ENCODE data around the gene SLC39A2. TPM values are rescaled to one million over a fixed set of nuclear protein-coding genes. Genes with fewer than 3 reads are reported as not detected.
A peak's percentile ranks its signal among the peaks of the same experiment; 100 is the strongest.
"Not testable (repeated sequence)": the region's sequence is repeated elsewhere in the genome, so short reads cannot be mapped to it uniquely, and the experiment has no call there.

Gene SLC39A2
- total RNA-seq, 8 experiments from 2014 or later = 0.11 to 0.47 (median 0.39) TPM; not detected in 4

DNA sequence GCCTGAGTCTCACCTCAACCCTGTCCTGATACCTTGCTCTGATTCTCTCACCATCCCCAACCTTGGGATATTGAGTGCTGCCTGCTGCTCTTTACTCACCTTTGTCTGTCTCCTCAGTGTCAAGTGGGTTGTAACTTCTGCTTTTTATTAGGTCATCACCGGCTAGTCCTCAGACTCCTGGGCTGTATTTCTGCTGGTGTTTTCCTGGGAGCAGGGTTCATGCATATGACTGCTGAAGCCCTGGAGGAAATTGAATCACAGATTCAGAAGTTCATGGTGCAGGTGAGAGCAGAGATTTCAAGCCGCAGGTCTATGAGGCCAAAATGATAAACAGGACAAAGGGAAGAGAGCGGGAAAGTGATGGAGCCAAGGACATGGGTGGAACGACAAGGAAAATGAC lies 498 bp downstream of the SLC39A2 start:
- no peak for ATAC-seq (replicated peaks in 6 of 8)
- Histone ChIP-seq H3K4me3 (no peak overlapping the region), H3K4me1 (replicated peaks in 1 of 2) (no peaks in the 10 kb centered on the region), H3K27ac (no peak overlapping the region)
- 50 to 100% (median 83%) methylated on average over 1 to 4 of the region's 4 CpGs; no CpG with 5 or more reads in 1 of the 10 experiments for WGBS, 10 experiments
- in situ Hi-C loops (cut with MboI; ENCODE audit: low pct_unique_long_range_greater_than_20kb in 2 of 9, low sequenced_read_pairs in 9 of 9, unreplicated experiment in 9 of 9) = no loop called here

DNA sequence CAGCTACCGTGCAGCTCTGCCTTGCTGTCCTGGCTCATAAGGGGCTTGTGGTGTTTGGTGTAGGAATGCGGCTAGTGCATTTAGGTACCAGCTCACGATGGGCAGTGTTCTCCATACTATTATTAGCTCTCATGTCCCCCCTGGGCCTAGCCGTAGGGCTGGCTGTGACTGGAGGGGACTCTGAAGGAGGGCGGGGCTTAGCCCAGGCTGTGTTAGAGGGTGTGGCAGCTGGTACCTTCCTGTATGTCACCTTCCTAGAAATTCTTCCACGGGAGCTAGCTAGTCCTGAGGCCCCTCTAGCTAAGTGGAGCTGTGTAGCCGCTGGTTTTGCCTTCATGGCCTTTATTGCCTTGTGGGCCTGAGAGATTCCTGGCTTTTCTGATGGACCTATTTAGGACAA lies 2.1 kb downstream of the SLC39A2 start:
- WGBS, 10 experiments = 50 to 100% (median 74%) methylated on average over 2 to 3 of the region's 7 CpGs; no CpG with 5 or more reads in 6 of the 10 experiments
- ATAC-seq (replicated peaks in 6 of 8) = no peak
- in situ Hi-C loops (cut with MboI; ENCODE audit: low pct_unique_long_range_greater_than_20kb in 2 of 9, low sequenced_read_pairs in 9 of 9, unreplicated experiment in 9 of 9) = loop anchor here in 1 of 9 experiments (25.0 kb wide), 1 partner anchor 111 kb away; the partner anchor contains the start of gene TMEM253

DNA sequence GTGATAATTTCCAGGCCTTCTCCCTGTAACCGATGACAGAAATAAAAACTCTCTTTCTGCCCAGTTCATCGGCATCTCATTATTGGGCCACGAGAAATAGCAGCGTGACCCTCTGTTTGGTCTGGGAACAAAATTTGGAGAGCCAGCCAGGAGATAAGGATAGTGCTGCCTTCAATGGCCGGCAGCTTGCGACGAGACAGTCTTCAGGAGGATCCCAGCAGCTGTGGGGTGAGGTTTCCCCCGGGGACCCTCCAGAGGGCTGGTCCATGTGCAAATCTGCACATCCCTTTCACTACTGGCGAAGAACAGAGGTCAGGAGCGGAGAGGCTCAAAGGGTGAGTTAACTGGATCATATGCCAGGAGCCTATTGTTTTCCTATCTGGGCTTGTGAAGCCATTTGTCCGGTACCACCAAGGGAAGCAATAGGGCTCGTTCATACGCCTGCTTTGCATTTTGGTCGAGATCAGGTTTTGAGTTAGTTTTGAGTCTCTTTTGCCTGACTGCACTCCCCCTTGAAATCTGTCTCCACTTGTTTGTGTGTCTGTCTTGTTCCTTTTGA lies 4.8 kb downstream of the SLC39A2 start:
- Histone ChIP-seq H3K27ac (no peak overlapping the region), H3K4me1 (replicated peaks in 1 of 2) (no peaks in the 10 kb centered on the region), H3K4me3 (no peak overlapping the region)
- WGBS, 10 experiments = 64 to 96% (median 78%) methylated on average over 2 to 8 of the region's 14 CpGs; no CpG with 5 or more reads in 2 of the 10 experiments
- in situ Hi-C loops (cut with MboI; ENCODE audit: low pct_unique_long_range_greater_than_20kb in 2 of 9, low sequenced_read_pairs in 9 of 9, unreplicated experiment in 9 of 9) = loop anchor here in 1 of 9 experiments (25.0 kb wide), 1 partner anchor 108 kb away; the partner anchor contains the start of gene TMEM253
- no peak for ATAC-seq (replicated peaks in 6 of 8)

More for the DNA sequence above, 2.1 kb downstream of the SLC39A2 start:
- Histone ChIP-seq H3K4me1 (replicated peaks in 1 of 2) (no peaks in the 10 kb centered on the region), H3K4me3 (no peak overlapping the region), H3K27ac (no peak overlapping the region)

DNA sequence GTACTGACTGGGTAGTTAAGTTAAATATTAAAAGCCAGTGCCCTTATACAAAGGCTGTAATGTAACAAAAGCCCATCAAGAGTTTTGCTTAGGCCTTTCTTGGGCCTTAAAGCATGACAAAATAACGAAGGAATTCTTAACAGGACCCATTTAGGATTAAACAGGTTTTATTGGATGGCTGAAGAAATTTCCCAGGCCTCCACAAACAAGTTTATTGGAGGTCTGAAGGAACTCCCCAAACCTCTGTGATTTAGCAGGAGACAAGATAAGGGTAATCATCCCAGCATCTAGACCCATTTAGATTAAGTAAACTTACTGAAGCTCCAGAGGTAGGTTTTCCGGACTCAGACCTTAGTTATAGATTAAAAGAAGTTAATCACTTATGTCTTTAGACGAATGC lies 10.6 kb downstream of the SLC39A2 start:
- not testable (repeated sequence) for H3K27ac ChIP-seq; ATAC-seq (replicated peaks in 6 of 8); H3K4me1 ChIP-seq (replicated peaks in 1 of 2); H3K4me3 ChIP-seq
- WGBS, 10 experiments = 0 to 67% (median 38%) methylated on average over 1 to 3 of the region's 3 CpGs; no CpG with 5 or more reads in 2 of the 10 experiments
- in situ Hi-C loops (cut with MboI; ENCODE audit: low pct_unique_long_range_greater_than_20kb in 2 of 9, low sequenced_read_pairs in 9 of 9, unreplicated experiment in 9 of 9) = loop anchor here in 1 of 9 experiments (25.0 kb wide), 1 partner anchor 103 kb away; the partner anchor contains the start of gene TMEM253

DNA sequence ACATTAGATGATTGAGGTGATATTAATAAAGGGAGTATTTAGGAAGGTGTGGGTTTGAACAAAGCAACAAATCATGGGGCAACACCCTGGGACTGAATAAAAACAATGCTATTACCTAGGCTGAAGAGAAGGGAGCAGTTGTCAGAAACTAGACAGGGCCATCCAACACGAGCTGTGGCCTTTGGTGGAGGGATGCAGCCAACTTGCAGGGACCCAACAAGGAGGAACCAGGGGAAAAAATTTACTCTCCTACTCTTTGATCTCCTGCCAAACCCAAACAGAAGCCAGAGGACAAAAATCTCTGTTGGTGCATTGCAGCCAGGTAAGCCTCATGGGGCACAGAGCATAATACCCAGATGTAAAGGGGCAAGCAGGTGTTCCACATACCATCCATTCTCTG lies 12.0 kb downstream of the SLC39A2 start:
- H3K4me3 ChIP-seq = no peak overlapping the region
- H3K27ac ChIP-seq = no peak overlapping the region
- in situ Hi-C loops (cut with MboI; ENCODE audit: low pct_unique_long_range_greater_than_20kb in 2 of 9, low sequenced_read_pairs in 9 of 9, unreplicated experiment in 9 of 9) = loop anchor here in 1 of 9 experiments (25.0 kb wide), 1 partner anchor 101 kb away; the partner anchor contains the start of gene TMEM253
- WGBS, 10 experiments = 80 to 83% methylated on average over 1 of the region's 1 CpG; no CpG with 5 or more reads in 8 of the 10 experiments
- peaks cover 3 to 4% of the 10 kb centered on the region in 2 donors for H3K4me1 ChIP-seq (replicated peaks in 1 of 2)
- no peak for ATAC-seq (replicated peaks in 6 of 8)

DNA sequence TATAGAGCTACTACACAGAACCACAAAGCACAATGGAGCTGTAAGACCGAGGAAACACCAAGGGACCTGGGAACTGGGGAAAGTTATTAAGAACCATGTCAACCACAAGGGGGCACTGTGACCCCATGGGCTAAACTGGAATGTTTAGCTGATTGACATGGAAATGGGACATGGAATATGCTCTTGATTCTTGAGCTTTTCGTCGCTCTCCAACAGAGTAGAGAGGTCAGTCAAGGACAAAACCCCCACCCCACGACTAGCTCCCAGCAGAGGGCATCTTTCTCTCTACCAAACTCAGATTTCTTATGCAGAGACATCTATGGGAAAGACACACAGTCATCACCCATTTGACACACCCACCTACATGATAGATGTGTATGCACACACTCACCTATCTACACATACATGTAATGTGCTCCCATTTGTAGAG lies 15.7 kb downstream of the SLC39A2 start:
- Histone ChIP-seq H3K4me3 (no peak overlapping the region), H3K27ac (no peak overlapping the region), H3K4me1 (replicated peaks in 1 of 2) (peaks cover 3 to 4% of the 10 kb centered on the region in 2 donors)
- 0 to 20% (median 0%) methylated on average over 1 to 4 of the region's 4 CpGs; no CpG with 5 or more reads in 4 of the 10 experiments for WGBS, 10 experiments
- in situ Hi-C loops (cut with MboI; ENCODE audit: low pct_unique_long_range_greater_than_20kb in 2 of 9, low sequenced_read_pairs in 9 of 9, unreplicated experiment in 9 of 9) = loop anchor here in 1 of 9 experiments (25.0 kb wide), 1 partner anchor 98 kb away; the partner anchor contains the start of gene TMEM253
- peak; percentile 92 to 98 (median 96) for ATAC-seq (replicated peaks in 6 of 8)

DNA sequence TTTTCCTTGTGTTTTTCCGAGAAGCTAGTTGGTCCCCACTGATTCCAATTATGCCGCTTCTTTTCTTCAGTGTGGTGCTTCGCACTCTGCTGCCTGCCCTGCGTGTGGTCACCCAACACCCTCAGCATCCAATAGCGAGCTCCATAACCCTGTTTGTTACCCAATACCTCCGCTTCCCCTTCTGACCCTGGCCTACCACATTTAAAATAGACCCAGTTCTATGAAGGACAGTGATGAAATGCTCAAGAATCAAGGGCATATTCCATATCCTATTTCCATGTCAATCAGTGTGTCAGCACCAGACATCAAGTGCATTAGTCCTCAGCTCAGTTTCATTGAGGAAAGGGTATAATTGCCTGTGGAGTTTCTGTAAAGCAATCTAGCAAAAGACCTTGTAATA lies 16.2 kb downstream of the SLC39A2 start:
- H3K27ac ChIP-seq = no peak overlapping the region
- 10 to 100% (median 81%) methylated on average over 1 to 6 of the region's 6 CpGs; no CpG with 5 or more reads in 4 of the 10 experiments for WGBS, 10 experiments
- in situ Hi-C loops (cut with MboI; ENCODE audit: low pct_unique_long_range_greater_than_20kb in 2 of 9, low sequenced_read_pairs in 9 of 9, unreplicated experiment in 9 of 9) = loop anchor here in 1 of 9 experiments (25.0 kb wide), 1 partner anchor 97 kb away; the partner anchor contains the start of gene TMEM253
- peaks cover 3 to 4% of the 10 kb centered on the region in 2 donors for H3K4me1 ChIP-seq (replicated peaks in 1 of 2)
- no peak overlapping the region for H3K4me3 ChIP-seq
- ATAC-seq (replicated peaks in 6 of 8) = peak in 1 of 8 experiments; percentile 4

DNA sequence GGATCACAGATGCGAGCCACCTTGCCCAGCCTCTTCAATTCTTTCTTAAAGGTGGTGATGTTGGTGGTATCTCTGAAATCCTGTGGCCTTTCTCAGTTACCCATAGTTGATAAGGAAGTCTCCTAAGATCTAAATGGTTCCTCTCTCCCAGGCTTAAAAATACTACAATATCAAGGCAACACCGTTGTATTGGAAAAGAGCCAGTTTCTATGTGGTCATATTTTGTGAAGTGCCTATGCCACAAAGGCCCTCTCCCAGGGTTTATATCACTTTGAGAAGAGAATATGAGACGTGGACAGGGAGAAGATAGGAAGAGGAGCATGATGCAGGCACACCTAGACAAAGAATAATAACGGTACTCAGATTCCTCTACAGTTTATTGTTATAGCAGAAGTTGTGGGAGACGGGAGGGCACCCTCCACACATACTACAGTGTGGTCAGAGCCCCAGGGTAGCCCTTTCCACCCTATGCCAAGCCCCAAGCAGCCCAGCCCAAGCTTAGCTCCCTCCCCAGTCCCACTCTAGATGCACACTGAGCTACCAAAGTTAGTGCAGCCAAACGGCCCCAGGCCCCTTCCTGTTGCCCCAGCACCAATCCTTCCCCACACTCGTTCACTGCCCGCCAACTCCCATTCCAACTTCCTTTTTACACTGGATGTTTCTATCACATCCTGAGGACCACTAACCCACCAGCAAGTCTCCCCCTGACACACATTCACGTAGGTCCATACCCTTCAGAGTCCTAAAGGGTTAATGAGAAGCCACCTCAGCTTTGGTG lies 17.5 kb downstream of the SLC39A2 start:
- in situ Hi-C loops (cut with MboI; ENCODE audit: low pct_unique_long_range_greater_than_20kb in 2 of 9, low sequenced_read_pairs in 9 of 9, unreplicated experiment in 9 of 9) = loop anchor here in 1 of 9 experiments (25.0 kb wide), 1 partner anchor 96 kb away; the partner anchor contains the start of gene TMEM253
- Histone ChIP-seq H3K4me1 (replicated peaks in 1 of 2) (peaks cover 3 to 4% of the 10 kb centered on the region in 2 donors), H3K27ac (no peak overlapping the region), H3K4me3 (no peak overlapping the region)
- WGBS, 10 experiments = 33 to 100% (median 68%) methylated on average over 1 to 7 of the region's 9 CpGs; no CpG with 5 or more reads in 2 of the 10 experiments
- no peak for ATAC-seq (replicated peaks in 6 of 8)

DNA sequence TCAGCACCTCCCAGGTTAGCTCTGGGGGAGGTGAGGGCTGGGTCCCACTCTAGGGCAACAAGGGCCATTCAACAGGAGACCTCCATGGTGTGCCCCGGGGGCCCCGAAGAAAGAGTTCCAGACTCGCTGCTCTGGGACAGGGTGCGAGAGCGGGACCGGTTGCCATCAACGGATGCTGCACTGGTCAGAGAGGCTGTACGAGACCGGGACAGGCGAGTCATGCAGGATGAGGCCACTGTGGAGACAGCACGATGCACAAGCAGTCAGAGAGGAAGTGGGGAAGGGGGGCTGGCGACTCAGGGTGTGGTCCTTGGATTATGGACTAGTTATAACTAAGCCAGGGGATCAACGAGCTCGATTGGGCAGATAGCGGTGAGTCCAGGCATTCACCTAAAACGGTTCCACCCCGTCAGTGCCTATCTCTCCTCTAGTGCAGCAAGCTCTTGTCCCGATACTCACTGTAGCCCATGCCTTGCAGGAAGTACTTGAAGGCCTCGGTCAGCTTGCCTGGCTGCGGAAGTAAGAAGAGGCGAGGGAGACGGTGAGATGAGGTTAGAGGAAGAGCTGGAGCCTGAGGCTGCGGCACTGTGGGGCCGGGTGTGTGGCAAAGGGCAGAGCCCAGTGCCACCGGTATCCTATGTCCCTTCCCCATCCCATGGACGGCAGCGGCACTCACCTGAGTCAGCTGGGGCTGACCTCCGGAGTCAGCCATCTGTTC lies 18.6 kb downstream of the SLC39A2 start:
- Histone ChIP-seq H3K4me1 (replicated peaks in 1 of 2) (peaks cover 3 to 4% of the 10 kb centered on the region in 2 donors), H3K4me3 (no peak overlapping the region), H3K27ac (no peak overlapping the region)
- in situ Hi-C loops (cut with MboI; ENCODE audit: low pct_unique_long_range_greater_than_20kb in 2 of 9, low sequenced_read_pairs in 9 of 9, unreplicated experiment in 9 of 9) = loop anchor here in 1 of 9 experiments (25.0 kb wide), 1 partner anchor 95 kb away; the partner anchor contains the start of gene TMEM253
- ATAC-seq (replicated peaks in 6 of 8) = no peak
- 81 to 98% (median 94%) methylated on average over 5 to 12 of the region's 28 CpGs; no CpG with 5 or more reads in 4 of the 10 experiments for WGBS, 10 experiments

DNA sequence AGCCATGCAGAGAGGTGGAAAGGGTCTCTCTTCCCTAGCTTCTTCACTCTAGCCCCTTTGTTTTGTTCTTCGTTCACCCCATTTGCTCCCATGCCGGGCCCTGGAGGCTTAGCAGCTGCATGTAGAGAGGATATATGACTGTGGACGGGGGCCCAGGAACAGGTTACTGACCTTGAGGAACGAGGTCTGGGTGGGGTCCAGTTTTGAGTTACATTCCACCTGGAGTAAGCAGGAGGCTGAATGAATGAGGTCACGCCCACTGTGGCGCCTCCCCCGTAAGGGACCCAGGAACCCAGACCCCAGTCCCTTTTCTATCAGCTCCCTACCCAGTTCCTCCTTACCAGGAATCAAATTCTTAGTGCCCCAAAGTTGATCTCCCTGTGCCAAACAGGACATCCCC lies 19.2 kb downstream of the SLC39A2 start:
- 66 to 100% (median 88%) methylated on average over 1 to 6 of the region's 7 CpGs; no CpG with 5 or more reads in 4 of the 10 experiments for WGBS, 10 experiments
- in situ Hi-C loops (cut with MboI; ENCODE audit: low pct_unique_long_range_greater_than_20kb in 2 of 9, low sequenced_read_pairs in 9 of 9, unreplicated experiment in 9 of 9) = loop anchor here in 1 of 9 experiments (25.0 kb wide), 1 partner anchor 94 kb away; the partner anchor contains the start of gene TMEM253
- Histone ChIP-seq H3K4me3 (no peak overlapping the region), H3K4me1 (replicated peaks in 1 of 2) (peaks cover 3 to 4% of the 10 kb centered on the region in 2 donors), H3K27ac (no peak overlapping the region)
- no peak for ATAC-seq (replicated peaks in 6 of 8)

DNA sequence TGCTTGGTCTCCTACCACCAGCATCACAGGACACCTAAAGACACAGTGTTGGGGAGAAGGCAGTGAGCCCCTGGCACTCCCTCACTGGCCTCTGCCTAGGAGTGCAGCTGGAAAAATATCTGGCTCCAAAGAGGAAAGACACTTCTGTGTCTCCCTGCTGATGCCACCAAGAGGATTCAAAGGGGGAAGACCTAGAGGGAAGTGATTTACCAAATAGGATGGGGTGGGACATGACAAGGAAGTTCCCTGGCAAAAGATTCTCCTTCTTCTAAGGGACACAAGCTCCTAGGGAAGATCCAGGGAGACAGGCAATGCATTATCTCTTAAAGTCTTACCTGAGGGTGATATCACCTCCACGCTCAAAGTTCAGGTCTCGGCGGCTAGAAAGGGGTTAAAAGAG lies 19.7 kb downstream of the SLC39A2 start:
- no peak overlapping the region for H3K27ac ChIP-seq
- ATAC-seq (replicated peaks in 6 of 8) = no peak
- 80 to 100% (median 92%) methylated on average over 1 to 3 of the region's 3 CpGs; no CpG with 5 or more reads in 5 of the 10 experiments for WGBS, 10 experiments
- in situ Hi-C loops (cut with MboI; ENCODE audit: low pct_unique_long_range_greater_than_20kb in 2 of 9, low sequenced_read_pairs in 9 of 9, unreplicated experiment in 9 of 9) = loop anchor here in 1 of 9 experiments (25.0 kb wide), 1 partner anchor 94 kb away; the partner anchor contains the start of gene TMEM253
- no peak overlapping the region for H3K4me3 ChIP-seq
- peaks cover 3 to 4% of the 10 kb centered on the region in 2 donors for H3K4me1 ChIP-seq (replicated peaks in 1 of 2)

DNA sequence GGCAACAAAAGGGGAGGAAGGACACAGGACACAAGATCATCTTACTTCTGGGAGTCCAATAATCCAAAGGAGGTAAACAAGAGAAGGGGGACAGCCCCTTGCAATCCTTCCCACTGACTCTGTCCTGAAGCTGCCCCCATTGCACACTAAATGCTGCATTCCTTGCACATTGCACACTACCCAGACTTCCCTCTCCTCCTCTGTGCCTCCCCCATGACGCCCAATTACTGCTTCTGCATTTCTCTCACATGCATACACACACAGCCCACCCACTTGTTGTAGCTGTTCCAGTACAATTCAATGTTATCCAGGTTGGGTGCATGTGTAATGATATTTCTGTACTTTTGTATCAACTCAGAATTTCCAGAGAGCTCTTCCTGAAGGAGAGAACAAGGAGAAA lies 20.3 kb downstream of the SLC39A2 start:
- no peak for ATAC-seq (replicated peaks in 6 of 8)
- H3K4me3 ChIP-seq = no peak overlapping the region
- H3K4me1 ChIP-seq (replicated peaks in 1 of 2) = peaks cover 3 to 4% of the 10 kb centered on the region in 2 donors
- 20 to 40% (median 33%) methylated on average over 1 of the region's 1 CpG; no CpG with 5 or more reads in 6 of the 10 experiments for WGBS, 10 experiments
- no peak overlapping the region for H3K27ac ChIP-seq
- in situ Hi-C loops (cut with MboI; ENCODE audit: low pct_unique_long_range_greater_than_20kb in 2 of 9, low sequenced_read_pairs in 9 of 9, unreplicated experiment in 9 of 9) = loop anchor here in 1 of 9 experiments (25.0 kb wide), 1 partner anchor 93 kb away; the partner anchor contains the start of gene TMEM253

Measured in motor neuron (in vitro differentiated cells).